NB4 (cell line): ENCODE data around the gene MT1X.

Experiments
- CTCF ChIP-seq: IDR thresholded peaks from one replicate; pipeline ENCODE4 v1.5.1; 2012; ENCODE audit warnings: low read depth, low read length
- MAX ChIP-seq: IDR thresholded peaks from 2 replicates; pipeline ENCODE4 v1.6.1; 2011; ENCODE audit warnings: low read depth, low read length
- POLR2A ChIP-seq: IDR thresholded peaks from 2 replicates; pipeline ENCODE4 v1.6.1; 2011; ENCODE audit warnings: mild to moderate bottlenecking; ENCODE audit not compliant: insufficient read length; ENCODE audit errors: extremely low read depth

- TF ChIP-seq CTCF (no peak), POLR2A (peak; percentile 76), MAX (peak; percentile 2; the same call in 1 of the 2 replicates)
Measured at GRCh38 chr16:56681939-56682702, at the start of gene MT1X.
